Gastrocnemius medialis (tissue), 4 donors: ENCODE measurements around the gene CD300LG. TPM values are rescaled to one million over a fixed set of nuclear protein-coding genes. Genes with fewer than 3 reads are reported as not detected.

Experiments
- ATAC-seq, 2 donors: fragments of 150-250 bp; one replicate each; pipeline ENCODE4 v1.9.1; 2016
- DNase-seq, 2 donors: peaks; one replicate each; pipeline ENCODE4 v3.0.0-alpha.2; 2019
- H3K27ac ChIP-seq, 4 donors: fragments of 200-600 bp; sonication (generic); 1 replicate in 1 of 4; 2 replicates in 3 of 4; pipeline ENCODE4 v1.5.1; 2016 to 2018; ENCODE audit warnings: mild to moderate bottlenecking in 2 of 4, moderate library complexity in 1 of 4
- H3K27me3 ChIP-seq, 3 donors: fragments of 200-600 bp; sonication (generic) in 2 of 3; 1 replicate in 1 of 3; 2 replicates in 2 of 3; pipeline versions ENCODE4 v1.5.1 to v1.6.0; 2016 to 2019; ENCODE audit warnings: mild to moderate bottlenecking in 1 of 3, moderate library complexity in 1 of 3
- H3K36me3 ChIP-seq, 2 donors: fragments of 200-600 bp; sonication (generic) in 1 of 2; one replicate each; pipeline ENCODE4 v1.5.1; 2017 to 2018
- H3K4me1 ChIP-seq, 2 donors: fragments of 200-600 bp; sonication (generic) in 1 of 2; one replicate each; pipeline ENCODE4 v1.5.1; 2016 to 2017; ENCODE audit warnings: mild to moderate bottlenecking in 2 of 2
- H3K4me3 ChIP-seq, 4 donors: fragments of 200-600 bp; sonication (generic) in 3 of 4; 1 replicate in 1 of 4; 2 replicates in 3 of 4; pipeline ENCODE4 v1.5.1; 2016 to 2019; ENCODE audit warnings: mild to moderate bottlenecking in 2 of 4
- H3K9me3 ChIP-seq, 3 donors: fragments of 200-600 bp; sonication (generic) in 2 of 3; 1 replicate in 1 of 3; 2 replicates in 2 of 3; pipeline ENCODE4 v1.5.1; 2016 to 2019
- POLR2A ChIP-seq, 2 donors: fragments of 450-650 bp; IDR thresholded peaks; one replicate each; pipeline ENCODE4 v1.6.1; 2017; ENCODE audit warnings: antibody characterized with exemption in 2 of 2, mild to moderate bottlenecking in 2 of 2, moderate library complexity in 2 of 2
- in situ Hi-C, 4 donors: fragments of 200-750 bp; cut with MboI; loops; one replicate each; pipeline versions ENCODE4 v1.15.0 to v1.8.0; 2017; ENCODE audit warnings: low sequenced_read_pairs in 4 of 4
- intact Hi-C: fragments of 100-400 bp; cut with DNase I; formaldehyde crosslinking; loops from one replicate; pipeline ENCODE4 v1.15.1; 2023; ENCODE audit warnings: low total_unique reads
- total RNA-seq, 4 donors: library from RNA; depleted of rRNA; stranded (reverse); fragments of >200 nt; gene quantifications; one replicate each; pipeline versions ENCODE4 v1.1.0 to v1.2.3, GENCODE V29; 2016
- TF ChIP-seq, protein P1 (sequence below), 5 experiments: fragments of 450-650 bp in 3 of 5; fragments of 200-600 bp in 2 of 5; sonication (generic) in 2 of 5; IDR thresholded peaks in 4 of 5; conservative IDR thresholded peaks in 1 of 5; 1 replicate in 4 of 5; 2 replicates in 1 of 5; pipeline ENCODE4 v1.5.1; 2016 to 2019; ENCODE audit warnings: antibody characterized with exemption in 5 of 5, mild to moderate bottlenecking in 3 of 5, moderate library complexity in 3 of 5

The CD300LG gene
- total RNA-seq, 4 donors from 2014 or later, result 18.4 to 28.2 (median 20.8) TPM

DNA sequence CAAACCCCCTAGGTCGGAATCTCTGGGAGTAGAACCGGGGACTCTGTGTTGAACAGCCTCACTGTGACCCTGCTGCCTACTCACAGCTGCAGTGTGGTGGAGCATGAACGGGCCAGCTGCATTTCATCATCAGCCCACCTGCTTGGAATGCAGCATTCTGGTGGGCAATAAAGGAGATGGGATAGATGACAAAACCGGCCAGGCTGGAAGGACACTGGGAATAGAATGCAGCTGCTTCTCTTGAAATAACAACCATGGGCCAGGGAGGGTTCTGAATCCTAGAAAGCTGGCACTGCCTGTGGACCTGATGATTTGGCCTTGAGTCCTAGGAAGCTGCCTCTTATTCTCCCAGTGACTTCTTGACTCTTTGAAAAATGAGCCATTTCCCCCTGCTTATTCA is 43.2 kb upstream of the CD300LG start:
- no peaks in the 10 kb centered on the region for H3K27me3 ChIP-seq
- in situ Hi-C loops (no loop called here), intact Hi-C loops (no loop called here)
- ATAC-seq, result no peak
- TF ChIP-seq POLR2A (IDR thresholded peaks at IDR 0.05), result no peak
- TF ChIP-seq, protein P1, sequence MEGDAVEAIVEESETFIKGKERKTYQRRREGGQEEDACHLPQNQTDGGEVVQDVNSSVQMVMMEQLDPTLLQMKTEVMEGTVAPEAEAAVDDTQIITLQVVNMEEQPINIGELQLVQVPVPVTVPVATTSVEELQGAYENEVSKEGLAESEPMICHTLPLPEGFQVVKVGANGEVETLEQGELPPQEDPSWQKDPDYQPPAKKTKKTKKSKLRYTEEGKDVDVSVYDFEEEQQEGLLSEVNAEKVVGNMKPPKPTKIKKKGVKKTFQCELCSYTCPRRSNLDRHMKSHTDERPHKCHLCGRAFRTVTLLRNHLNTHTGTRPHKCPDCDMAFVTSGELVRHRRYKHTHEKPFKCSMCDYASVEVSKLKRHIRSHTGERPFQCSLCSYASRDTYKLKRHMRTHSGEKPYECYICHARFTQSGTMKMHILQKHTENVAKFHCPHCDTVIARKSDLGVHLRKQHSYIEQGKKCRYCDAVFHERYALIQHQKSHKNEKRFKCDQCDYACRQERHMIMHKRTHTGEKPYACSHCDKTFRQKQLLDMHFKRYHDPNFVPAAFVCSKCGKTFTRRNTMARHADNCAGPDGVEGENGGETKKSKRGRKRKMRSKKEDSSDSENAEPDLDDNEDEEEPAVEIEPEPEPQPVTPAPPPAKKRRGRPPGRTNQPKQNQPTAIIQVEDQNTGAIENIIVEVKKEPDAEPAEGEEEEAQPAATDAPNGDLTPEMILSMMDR (IDR thresholded peaks at IDR 0.05 in 4 of 5, conservative IDR thresholded peaks at IDR 0.05 in 1 of 5), result no peak
- H3K9me3 ChIP-seq, result no peaks in the 10 kb centered on the region
- no peak for DNase-seq
- H3K36me3 ChIP-seq, result no peaks in the 10 kb centered on the region
- no peaks in the 10 kb centered on the region for H3K4me1 ChIP-seq
- H3K27ac ChIP-seq, result no peak overlapping the region
- no peak overlapping the region for H3K4me3 ChIP-seq

DNA sequence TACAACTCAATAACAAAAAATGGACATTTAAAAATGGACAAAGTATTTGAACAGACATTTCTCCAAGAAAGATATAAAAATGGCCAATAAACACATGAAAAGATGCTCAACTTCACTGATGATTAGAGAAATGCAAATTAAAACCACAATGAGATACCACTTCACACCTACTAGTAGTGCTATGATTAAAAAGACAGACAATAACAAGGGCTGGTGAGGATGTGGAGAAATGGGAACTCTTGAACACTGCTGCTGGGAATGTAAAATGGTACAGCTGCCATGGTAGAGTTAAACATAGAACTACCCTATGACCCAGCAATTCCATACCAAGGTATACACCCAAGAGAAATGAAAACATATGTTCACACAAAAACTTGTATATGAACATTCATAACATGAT is 41.9 kb upstream of the CD300LG start:
- TF ChIP-seq POLR2A (IDR thresholded peaks at IDR 0.05), result no peak
- TF ChIP-seq, protein P1 (IDR thresholded peaks at IDR 0.05 in 4 of 5, conservative IDR thresholded peaks at IDR 0.05 in 1 of 5), result no peak
- in situ Hi-C loops (no loop called here), intact Hi-C loops (no loop called here)
- Histone ChIP-seq H3K4me1 (no peaks in the 10 kb centered on the region), H3K36me3 (no peaks in the 10 kb centered on the region), H3K27ac (no peak overlapping the region), H3K9me3 (no peaks in the 10 kb centered on the region), H3K27me3 (no peaks in the 10 kb centered on the region), H3K4me3 (no peak overlapping the region)
- no peak for DNase-seq
- no peak for ATAC-seq

DNA sequence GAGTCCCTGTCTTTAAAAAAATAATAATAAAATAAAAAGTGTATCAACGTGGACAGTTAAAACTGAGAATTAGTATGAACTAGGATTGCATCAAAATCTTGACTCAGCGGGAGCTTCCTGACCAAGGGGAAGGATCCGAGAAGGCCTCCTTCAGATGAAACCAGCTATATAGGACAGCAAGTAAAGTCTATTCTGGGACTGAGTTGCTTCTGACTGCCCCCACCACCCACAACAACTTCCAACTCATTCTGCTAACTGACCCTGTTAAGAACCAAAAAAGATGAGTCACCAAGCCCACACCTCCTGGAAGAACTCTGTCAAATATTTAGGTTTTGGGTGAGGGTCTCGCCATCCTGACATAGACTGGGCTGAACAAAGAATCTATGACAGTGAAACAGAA is 38.9 kb upstream of the CD300LG start:
- Histone ChIP-seq H3K4me3 (no peak overlapping the region), H3K9me3 (no peaks in the 10 kb centered on the region), H3K27me3 (no peaks in the 10 kb centered on the region), H3K27ac (no peak overlapping the region), H3K4me1 (no peaks in the 10 kb centered on the region), H3K36me3 (no peaks in the 10 kb centered on the region)
- TF ChIP-seq POLR2A (IDR thresholded peaks at IDR 0.05), result no peak
- TF ChIP-seq, protein P1 (IDR thresholded peaks at IDR 0.05 in 4 of 5, conservative IDR thresholded peaks at IDR 0.05 in 1 of 5), result no peak
- no peak for DNase-seq
- in situ Hi-C loops (no loop called here), intact Hi-C loops (no loop called here)
- ATAC-seq, result no peak

DNA sequence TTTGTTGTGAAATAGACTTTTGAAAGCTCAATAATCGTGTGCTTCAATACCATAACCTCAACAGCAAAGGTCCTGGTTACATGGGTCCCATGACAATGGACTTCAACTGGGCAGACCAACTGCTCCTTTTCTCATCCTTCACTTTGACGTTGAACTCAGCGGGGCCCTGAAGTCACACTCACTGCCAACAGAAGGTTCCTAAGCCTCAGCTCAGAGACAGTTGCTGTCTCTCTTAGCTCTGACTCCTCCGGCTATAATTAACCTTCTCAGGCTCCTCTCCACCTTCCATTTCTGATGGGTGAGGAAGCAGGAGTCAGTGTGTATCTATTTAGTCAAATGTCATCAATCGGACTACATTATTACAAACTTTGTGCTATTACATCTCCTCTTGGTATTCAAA is 37.9 kb upstream of the CD300LG start:
- Histone ChIP-seq H3K4me3 (no peak overlapping the region), H3K36me3 (no peaks in the 10 kb centered on the region), H3K27ac (no peak overlapping the region), H3K27me3 (no peaks in the 10 kb centered on the region), H3K4me1 (no peaks in the 10 kb centered on the region), H3K9me3 (no peaks in the 10 kb centered on the region)
- TF ChIP-seq, protein P1 (IDR thresholded peaks at IDR 0.05 in 4 of 5, conservative IDR thresholded peaks at IDR 0.05 in 1 of 5), result no peak
- TF ChIP-seq POLR2A (IDR thresholded peaks at IDR 0.05), result no peak
- intact Hi-C loops, result no loop called here
- ATAC-seq (no peak), DNase-seq (no peak)
- in situ Hi-C loops, result no loop called here

DNA sequence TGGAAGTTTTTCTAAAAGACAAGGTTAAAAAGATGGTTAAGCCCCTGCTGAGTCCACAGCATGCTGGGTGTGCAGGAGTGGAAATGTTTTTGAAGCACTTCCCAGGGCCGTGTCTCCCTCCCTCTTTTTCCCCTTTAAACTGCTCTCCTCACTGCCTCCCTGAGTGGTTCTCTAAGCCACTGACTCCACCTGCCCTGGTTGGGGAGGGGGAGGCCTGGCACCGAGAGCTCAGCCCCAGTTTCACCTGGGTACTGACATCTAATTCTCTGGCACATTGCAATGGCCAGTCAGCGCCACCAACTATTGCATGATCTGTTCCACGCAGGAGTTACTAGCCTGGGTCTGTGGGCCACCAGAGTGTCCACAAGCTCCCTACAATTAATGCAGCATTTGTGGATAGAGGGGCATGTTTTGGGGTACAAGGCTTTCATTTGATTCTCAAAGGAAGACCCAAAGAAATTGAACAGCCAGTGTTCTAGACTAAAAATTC is 36.7 kb upstream of the CD300LG start:
- no peaks in the 10 kb centered on the region for H3K9me3 ChIP-seq
- intact Hi-C loops, result no loop called here
- H3K27me3 ChIP-seq, result no peaks in the 10 kb centered on the region
- DNase-seq (no peak), ATAC-seq (no peak)
- H3K36me3 ChIP-seq, result no peaks in the 10 kb centered on the region
- no peak overlapping the region for H3K27ac ChIP-seq
- H3K4me3 ChIP-seq, result no peak overlapping the region
- in situ Hi-C loops, result no loop called here
- TF ChIP-seq POLR2A (IDR thresholded peaks at IDR 0.05), result no peak
- TF ChIP-seq, protein P1 (IDR thresholded peaks at IDR 0.05 in 4 of 5, conservative IDR thresholded peaks at IDR 0.05 in 1 of 5), result no peak
- H3K4me1 ChIP-seq, result no peaks in the 10 kb centered on the region
